ENCODE data around the gene MED12L.

GRCh38 chr3:151415289-151415688, 329.8 kb downstream of the MED12L start:
- TF ChIP-seq CTCF (IDR thresholded peaks at IDR 0.05) (no peak), POLR2A (IDR thresholded peaks at IDR 0.05) (no peak)

Data from lower leg skin (tissue), 3 donors.